Tibial nerve (tissue), 4 donors: ENCODE results near the gene RCAN1. TPM values are rescaled to one million over a fixed set of nuclear protein-coding genes. Genes with fewer than 3 reads are reported as not detected.
A peak's percentile ranks its signal among the peaks of the same experiment; 100 is the strongest.

Experiments
- DNase-seq, 2 donors: peaks; one replicate each; pipeline ENCODE4 v3.0.0-alpha.2; 2019; ENCODE audit warnings: low spot score in 2 of 2
- H3K27ac ChIP-seq, 4 donors: fragments of 200-600 bp; sonication (generic) in 3 of 4; one replicate each; pipeline ENCODE4 v1.5.1; 2017 to 2019; ENCODE audit warnings: mild to moderate bottlenecking in 1 of 4
- H3K27me3 ChIP-seq, 2 donors: fragments of 200-600 bp; sonication (generic) in 1 of 2; one replicate each; pipeline versions ENCODE4 v1.5.1 to v1.6.0; 2017 to 2019
- H3K36me3 ChIP-seq, 3 donors: fragments of 200-600 bp; sonication (generic); one replicate each; pipeline ENCODE4 v1.5.1; 2018 to 2019
- H3K4me1 ChIP-seq, 4 donors: fragments of 200-600 bp; sonication (generic) in 3 of 4; one replicate each; pipeline ENCODE4 v1.5.1; 2017 to 2019
- H3K4me3 ChIP-seq, 4 donors: fragments of 200-600 bp; sonication (generic) in 3 of 4; one replicate each; pipeline ENCODE4 v1.5.1; 2017 to 2019; ENCODE audit warnings: mild to moderate bottlenecking in 1 of 4, moderate library complexity in 1 of 4
- H3K9me3 ChIP-seq, 4 donors: fragments of 200-600 bp; sonication (generic) in 3 of 4; one replicate each; pipeline ENCODE4 v1.5.1; 2017 to 2019
- CTCF ChIP-seq, 5 experiments: fragments of 200-600 bp in 3 of 5; fragments of 450-650 bp in 2 of 5; sonication (generic) in 3 of 5; IDR thresholded peaks; one replicate each; pipeline ENCODE4 v1.5.1; 2016 to 2019; ENCODE audit warnings: antibody characterized with exemption in 5 of 5, mild to moderate bottlenecking in 3 of 5, moderate library complexity in 2 of 5
- EP300 ChIP-seq, 2 donors: sonication (generic); formaldehyde crosslinking; IDR thresholded peaks; one replicate each; pipeline ENCODE4 v1.6.1; 2017; ENCODE audit warnings: antibody characterized with exemption in 2 of 2, mild to moderate bottlenecking in 1 of 2
- POLR2A ChIP-seq, 2 donors: fragments of 450-650 bp; IDR thresholded peaks; one replicate each; pipeline ENCODE4 v1.6.1; 2017; ENCODE audit warnings: antibody characterized with exemption in 2 of 2, mild to moderate bottlenecking in 2 of 2, moderate library complexity in 2 of 2
- WGBS, 2 donors: methylation state at CpG; one replicate each; pipeline ENCODE4 v1.1.5; 2018; 5-methylcytosine and 5-hydroxymethylcytosine counted together
- total RNA-seq, 4 donors: library from RNA; depleted of rRNA; stranded (reverse); fragments of >200 nt; gene quantifications; one replicate each; pipeline ENCODE4 v1.1.0, GENCODE V29; 2016

The RCAN1 gene
- total RNA-seq, 4 donors from 2014 or later, result 51.8 to 71.2 (median 66.7) TPM

GRCh38 chr21:34535886-34536285 lies 79.0 kb downstream of the RCAN1 start:
- no peak for TF ChIP-seq EP300 (IDR thresholded peaks at IDR 0.05)
- TF ChIP-seq POLR2A (IDR thresholded peaks at IDR 0.05), result no peak
- no peak for TF ChIP-seq CTCF (IDR thresholded peaks at IDR 0.05)
- H3K4me3 ChIP-seq, result no peak overlapping the region
- peaks cover 0 to 32% (median 20%) of the 10 kb centered on the region in 4 donors for H3K4me1 ChIP-seq
- no peak for DNase-seq
- H3K27me3 ChIP-seq, result no peaks in the 10 kb centered on the region
- H3K36me3 ChIP-seq, result no peaks in the 10 kb centered on the region
- H3K9me3 ChIP-seq, result no peaks in the 10 kb centered on the region
- 75 to 76% methylated on average over 3 of the region's 3 CpGs for WGBS, 2 donors
- H3K27ac ChIP-seq, result peak overlapping the region in 3 of 4 donors; percentile 37 to 72 (median 68)

GRCh38 chr21:34534522-34534921 lies 80.4 kb downstream of the RCAN1 start:
- 52 to 54% methylated on average over 4 of the region's 4 CpGs for WGBS, 2 donors
- TF ChIP-seq POLR2A (IDR thresholded peaks at IDR 0.05) (no peak), EP300 (IDR thresholded peaks at IDR 0.05) (peak in 1 of 2 donors; percentile 55), CTCF (IDR thresholded peaks at IDR 0.05) (no peak)
- H3K4me3 ChIP-seq, result no peak overlapping the region
- no peak for DNase-seq
- peaks cover 0 to 32% (median 20%) of the 10 kb centered on the region in 4 donors for H3K4me1 ChIP-seq
- no peaks in the 10 kb centered on the region for H3K36me3 ChIP-seq
- peak overlapping the region in 2 of 4 donors; percentile 61 to 72 for H3K27ac ChIP-seq
- H3K27me3 ChIP-seq, result no peaks in the 10 kb centered on the region
- H3K9me3 ChIP-seq, result no peaks in the 10 kb centered on the region

- Histone ChIP-seq H3K27ac (peak overlapping the region in 2 of 4 donors; percentile 61 to 72), H3K4me3 (no peak overlapping the region), H3K9me3 (no peaks in the 10 kb centered on the region), H3K4me1 (peaks cover 0 to 32% (median 20%) of the 10 kb centered on the region in 4 donors), H3K27me3 (no peaks in the 10 kb centered on the region), H3K36me3 (no peaks in the 10 kb centered on the region)
- no peak for DNase-seq
- WGBS, 2 donors, result 73 to 97% methylated on average over 3 of the region's 3 CpGs
- TF ChIP-seq EP300 (IDR thresholded peaks at IDR 0.05) (no peak), POLR2A (IDR thresholded peaks at IDR 0.05) (no peak), CTCF (IDR thresholded peaks at IDR 0.05) (no peak)
Observed at GRCh38 chr21:34533938-34534337, 81.0 kb downstream of the RCAN1 start.

- no peaks in the 10 kb centered on the region for H3K9me3 ChIP-seq
- TF ChIP-seq EP300 (IDR thresholded peaks at IDR 0.05), result no peak
- no peak for TF ChIP-seq POLR2A (IDR thresholded peaks at IDR 0.05)
- TF ChIP-seq CTCF (IDR thresholded peaks at IDR 0.05), result no peak
- DNase-seq, result no peak
- 90 to 94% methylated on average over 6 of the region's 6 CpGs for WGBS, 2 donors
- no peaks in the 10 kb centered on the region for H3K36me3 ChIP-seq
- no peaks in the 10 kb centered on the region for H3K27me3 ChIP-seq
- H3K27ac ChIP-seq, result peak overlapping the region in 1 of 4 donors; percentile 41
- peaks cover 0 to 42% (median 23%) of the 10 kb centered on the region in 4 donors for H3K4me1 ChIP-seq
- no peak overlapping the region for H3K4me3 ChIP-seq
Observed at GRCh38 chr21:34531399-34531798, 83.5 kb downstream of the RCAN1 start.

- H3K9me3 ChIP-seq, result no peaks in the 10 kb centered on the region
- TF ChIP-seq EP300 (IDR thresholded peaks at IDR 0.05), result no peak
- TF ChIP-seq CTCF (IDR thresholded peaks at IDR 0.05), result no peak
- no peak for TF ChIP-seq POLR2A (IDR thresholded peaks at IDR 0.05)
- no peaks in the 10 kb centered on the region for H3K27me3 ChIP-seq
- H3K27ac ChIP-seq, result no peak overlapping the region
- H3K4me1 ChIP-seq, result peaks cover 0 to 39% (median 25%) of the 10 kb centered on the region in 4 donors
- no peak overlapping the region for H3K4me3 ChIP-seq
- DNase-seq, result no peak
- no peaks in the 10 kb centered on the region for H3K36me3 ChIP-seq
Observed at GRCh38 chr21:34530261-34530660, 84.7 kb downstream of the RCAN1 start.
